SH-SY5Y (cell line): Measurements from ENCODE around the gene FIGNL1.

Source experiments
- GATA2 ChIP-seq: IDR thresholded peaks from 2 replicates; pipeline ENCODE4 v1.6.1; 2011; ENCODE audit warnings: mild to moderate bottlenecking, low read depth, low read length
- GATA3 ChIP-seq: IDR thresholded peaks from 2 replicates; pipeline ENCODE4 v1.6.1; 2011; ENCODE audit warnings: low read depth, mild to moderate bottlenecking, low read length, moderate library complexity

- peak; percentile 95 for TF ChIP-seq GATA3
- peak; percentile 97 for TF ChIP-seq GATA2
Observed at GRCh38 chr7:50497068-50497642, 47.0 kb upstream of the FIGNL1 start.
